GM12873 (cell line): Measurements from ENCODE around the gene ZNF280B.

Experiments used
- CTCF ChIP-seq: IDR thresholded peaks from 2 replicates; pipeline ENCODE4 v1.5.1; 2012; ENCODE audit warnings: low read depth, mild to moderate bottlenecking, moderate library complexity, low read length, control low read depth; ENCODE audit not compliant: insufficient read depth; ENCODE audit errors: missing control alignments

ZNF280B gene

DNA sequence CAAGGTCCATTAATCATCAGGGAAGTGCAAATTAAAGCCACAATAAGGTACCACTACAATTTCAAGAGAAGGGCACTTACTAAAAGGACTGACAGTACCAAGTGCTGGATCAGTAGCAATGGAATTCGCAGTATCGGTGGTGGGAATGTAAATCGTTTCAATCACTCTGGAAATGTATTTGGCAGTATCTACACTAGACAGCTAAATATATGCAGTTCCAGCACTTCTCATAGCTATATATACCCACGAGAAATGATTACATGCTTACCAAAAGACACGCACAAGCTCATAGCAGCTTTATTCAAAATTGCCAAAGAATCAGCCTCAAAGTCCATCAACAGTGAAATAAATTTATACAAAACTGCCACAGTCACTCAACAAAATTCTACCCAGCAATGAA lies 4.4 kb upstream of the ZNF280B start:
- no peak for TF ChIP-seq CTCF

DNA sequence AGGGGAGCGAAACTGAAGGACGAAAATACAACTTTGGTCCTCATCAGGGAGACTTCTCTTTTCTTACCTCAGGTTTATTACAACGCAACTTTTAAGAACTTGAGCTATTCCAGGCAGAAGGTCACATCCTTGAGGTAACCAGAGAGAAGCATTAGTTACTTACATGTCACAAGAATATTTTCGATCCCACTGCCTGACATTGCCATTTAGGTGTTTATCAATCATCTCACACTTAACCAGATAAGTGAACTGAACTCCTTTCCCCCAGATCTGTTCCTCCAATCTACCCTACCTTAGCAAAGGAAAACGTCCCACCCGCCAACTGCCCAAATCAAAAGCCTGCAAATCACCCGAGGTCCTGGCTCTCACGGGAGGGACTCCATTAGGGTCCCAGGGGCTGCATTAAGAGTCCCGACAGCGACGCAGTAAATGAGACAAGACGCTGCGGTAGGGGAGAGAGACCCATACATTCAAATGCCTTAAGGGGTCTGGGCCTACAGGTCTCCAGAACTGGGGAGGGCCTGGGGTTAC lies 734 bp downstream of the ZNF280B start:
- TF ChIP-seq CTCF = no peak

- no peak for TF ChIP-seq CTCF
Measured at GRCh38 chr22:22506736-22507135, 1.8 kb downstream of the ZNF280B start.

DNA sequence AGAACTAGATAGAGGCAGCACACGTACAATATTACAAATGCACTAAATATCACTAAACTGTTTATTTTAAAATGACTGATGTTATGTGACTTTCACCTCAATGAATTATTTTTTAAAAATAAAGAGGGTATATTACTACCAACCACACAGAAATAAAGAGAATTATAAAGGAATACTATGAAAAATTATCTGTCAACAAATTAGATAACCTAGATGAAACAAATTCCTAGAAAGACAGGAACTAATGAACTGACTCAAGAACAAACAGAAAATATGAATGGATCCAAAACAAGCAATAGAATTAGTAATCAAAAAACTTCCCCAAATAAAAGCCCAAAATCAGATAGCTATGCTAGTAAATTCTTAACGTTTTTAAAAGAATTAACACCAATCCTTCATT lies 10.3 kb downstream of the ZNF280B start:
- no peak for TF ChIP-seq CTCF

DNA sequence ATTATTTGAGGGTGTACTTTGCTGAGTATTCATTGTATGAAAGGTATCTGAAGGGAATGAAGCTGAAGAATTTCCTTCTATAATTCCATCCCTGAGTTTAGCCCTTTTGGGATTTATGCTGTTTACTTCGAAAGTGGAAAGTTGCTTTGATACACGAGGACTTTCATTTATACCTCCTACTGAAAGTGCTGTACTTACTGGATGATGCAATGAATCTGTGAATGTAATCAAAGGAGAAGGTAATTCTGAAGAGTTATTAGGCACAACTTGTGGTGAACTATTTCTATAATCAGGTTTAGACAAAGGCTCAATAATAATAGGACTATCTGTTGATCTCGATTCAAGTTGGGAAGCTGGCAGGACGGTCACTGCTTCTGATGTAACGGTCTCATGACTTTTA lies 19.8 kb downstream of the ZNF280B start:
- no peak for TF ChIP-seq CTCF

GRCh38 chr22:22487869-22488597 lies 20.5 kb downstream of the ZNF280B start:
- no peak for TF ChIP-seq CTCF

DNA sequence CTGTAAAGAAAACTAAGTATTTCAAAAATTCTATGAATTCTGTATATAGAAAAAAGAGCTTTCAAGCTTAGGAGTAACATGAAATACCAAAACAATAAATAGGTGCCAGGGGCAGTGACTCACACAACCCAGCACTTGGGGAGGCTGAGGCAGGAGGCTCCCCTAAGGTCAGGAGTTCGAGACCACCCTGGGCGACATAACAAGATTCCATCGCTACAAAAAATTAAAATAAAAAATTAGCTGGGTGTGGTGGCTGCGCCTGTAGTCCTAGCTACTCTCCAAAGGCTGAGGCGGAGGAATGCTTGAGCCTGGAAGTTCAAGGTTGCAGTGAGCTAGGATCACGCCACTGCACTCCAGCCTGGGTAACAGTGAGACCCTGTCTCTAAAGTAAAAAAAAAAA lies 21.5 kb downstream of the ZNF280B start:
- TF ChIP-seq CTCF = no peak
